Body of pancreas (tissue), 4 donors: Measurements from ENCODE around the gene APMAP.

ENCODE experiments used
- CTCF ChIP-seq, 7 experiments: fragments of 450-650 bp in 4 of 7; fragments of 200-600 bp in 3 of 7; sonication (generic) in 3 of 7; IDR thresholded peaks; one replicate each; pipeline ENCODE4 v1.5.1; 2016 to 2019; ENCODE audit warnings: antibody characterized with exemption in 7 of 7
- POLR2A ChIP-seq, 3 donors: fragments of 450-650 bp; IDR thresholded peaks; one replicate each; pipeline ENCODE4 v1.6.1; 2016; ENCODE audit warnings: antibody characterized with exemption in 3 of 3, mild to moderate bottlenecking in 2 of 3

- TF ChIP-seq POLR2A (IDR thresholded peaks at IDR 0.05) (no peak), CTCF (IDR thresholded peaks at IDR 0.05) (no peak)
These were observed 77.9 kb downstream of the APMAP start for GRCh38 chr20:24914388-24915241.
